MM.1S (cell line): ENCODE results near the gene DTL.

Experiments
- EZH2 ChIP-seq: fragments of 300-600 bp; sonication (generic); optimal IDR thresholded peaks from 2 replicates; pipeline ENCODE3; 2017; ENCODE audit warnings: low read depth, mild to moderate bottlenecking, antibody characterized with exemption, low read length, mixed read lengths
- EZH2phosphoT487 ChIP-seq: fragments of 300-600 bp; sonication (generic); IDR thresholded peaks from 2 replicates; pipeline ENCODE4 v1.6.1; 2018; ENCODE audit warnings: antibody characterized with exemption, low read length
- TF ChIP-seq, protein P1 (sequence below): fragments of 300-600 bp; sonication (generic); IDR thresholded peaks from 2 replicates; pipeline ENCODE4 v1.5.1; 2016; ENCODE audit warnings: antibody characterized with exemption, low read length, mixed read lengths

GRCh38 chr1:212007178-212007577 lies 28.4 kb upstream of the DTL start:
- TF ChIP-seq, protein P1, sequence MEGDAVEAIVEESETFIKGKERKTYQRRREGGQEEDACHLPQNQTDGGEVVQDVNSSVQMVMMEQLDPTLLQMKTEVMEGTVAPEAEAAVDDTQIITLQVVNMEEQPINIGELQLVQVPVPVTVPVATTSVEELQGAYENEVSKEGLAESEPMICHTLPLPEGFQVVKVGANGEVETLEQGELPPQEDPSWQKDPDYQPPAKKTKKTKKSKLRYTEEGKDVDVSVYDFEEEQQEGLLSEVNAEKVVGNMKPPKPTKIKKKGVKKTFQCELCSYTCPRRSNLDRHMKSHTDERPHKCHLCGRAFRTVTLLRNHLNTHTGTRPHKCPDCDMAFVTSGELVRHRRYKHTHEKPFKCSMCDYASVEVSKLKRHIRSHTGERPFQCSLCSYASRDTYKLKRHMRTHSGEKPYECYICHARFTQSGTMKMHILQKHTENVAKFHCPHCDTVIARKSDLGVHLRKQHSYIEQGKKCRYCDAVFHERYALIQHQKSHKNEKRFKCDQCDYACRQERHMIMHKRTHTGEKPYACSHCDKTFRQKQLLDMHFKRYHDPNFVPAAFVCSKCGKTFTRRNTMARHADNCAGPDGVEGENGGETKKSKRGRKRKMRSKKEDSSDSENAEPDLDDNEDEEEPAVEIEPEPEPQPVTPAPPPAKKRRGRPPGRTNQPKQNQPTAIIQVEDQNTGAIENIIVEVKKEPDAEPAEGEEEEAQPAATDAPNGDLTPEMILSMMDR = no peak
- TF ChIP-seq EZH2 (no peak), EZH2phosphoT487 (no peak)
